ENCODE data around the gene NACC2.

Gene NACC2

GRCh38 chr9:136022731-136023409 lies 72.2 kb downstream of the NACC2 start:
- no peak for DNase-seq (ENCODE audit: low spot score)

GRCh38 chr9:136021872-136022681 lies 73.0 kb downstream of the NACC2 start:
- no peak for DNase-seq (ENCODE audit: low spot score)

- no peak for DNase-seq (ENCODE audit: low spot score)
Measured at GRCh38 chr9:136021171-136021871, 73.8 kb downstream of the NACC2 start.

DNA sequence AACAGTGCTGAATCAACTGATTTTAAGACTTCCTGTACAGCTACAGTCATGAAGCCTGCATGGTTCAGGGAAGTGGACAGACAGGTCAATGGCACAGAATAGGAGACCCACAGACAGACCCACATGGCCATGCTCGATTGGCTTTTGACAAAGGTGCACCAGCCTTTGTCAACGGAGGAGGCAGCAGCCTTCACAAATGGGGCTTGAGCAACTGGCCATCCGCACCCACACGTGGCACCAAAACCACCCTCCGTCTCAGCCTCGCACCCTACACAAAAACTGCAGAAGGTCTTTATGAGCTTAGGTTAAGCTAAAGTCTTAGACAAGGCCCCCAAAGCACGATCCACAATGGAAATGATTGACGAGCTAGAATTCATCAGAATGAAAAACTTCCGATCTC lies 74.4 kb downstream of the NACC2 start:
- no peak for DNase-seq (ENCODE audit: low spot score)

DNA sequence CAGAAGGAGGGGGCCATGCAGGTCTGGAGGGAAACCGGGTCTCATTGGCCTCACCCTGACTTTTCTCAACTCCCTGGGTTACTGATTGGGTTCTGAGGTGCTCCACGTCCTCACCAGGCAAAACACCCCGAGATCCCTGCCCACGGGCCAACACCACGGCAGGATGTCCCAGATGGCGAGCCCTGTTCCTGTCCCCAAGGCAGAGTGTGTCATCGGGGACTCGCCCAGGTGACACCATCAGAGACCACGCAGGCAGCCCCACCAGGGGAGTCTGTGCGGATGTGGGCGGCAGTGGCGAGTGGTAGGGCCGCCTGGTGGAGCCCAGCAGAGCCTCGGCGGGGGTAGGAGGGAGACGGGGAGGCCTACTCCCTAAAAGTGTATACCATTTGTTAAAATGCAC lies 74.9 kb downstream of the NACC2 start:
- no peak for DNase-seq (ENCODE audit: low spot score)

DNA sequence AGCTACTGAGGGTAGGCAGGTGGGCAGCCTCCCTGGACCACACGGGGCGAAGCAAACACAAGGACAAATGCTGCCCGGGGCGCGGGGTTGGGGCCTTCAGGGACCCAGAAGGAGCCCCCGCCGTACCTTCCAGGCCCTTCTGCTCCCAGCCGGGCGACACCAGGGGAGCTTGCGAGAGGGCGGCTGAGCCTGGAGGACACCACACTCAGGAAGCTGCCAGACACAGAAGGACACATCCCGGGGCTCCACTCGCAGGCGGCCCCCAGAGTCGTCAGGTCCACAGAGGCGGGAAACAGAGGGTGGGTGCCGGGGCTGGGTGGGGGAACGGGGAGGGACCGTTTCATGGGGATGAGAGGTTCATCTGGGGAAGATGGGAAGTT lies 75.4 kb downstream of the NACC2 start:
- DNase-seq (ENCODE audit: low spot score) = no peak

DNA sequence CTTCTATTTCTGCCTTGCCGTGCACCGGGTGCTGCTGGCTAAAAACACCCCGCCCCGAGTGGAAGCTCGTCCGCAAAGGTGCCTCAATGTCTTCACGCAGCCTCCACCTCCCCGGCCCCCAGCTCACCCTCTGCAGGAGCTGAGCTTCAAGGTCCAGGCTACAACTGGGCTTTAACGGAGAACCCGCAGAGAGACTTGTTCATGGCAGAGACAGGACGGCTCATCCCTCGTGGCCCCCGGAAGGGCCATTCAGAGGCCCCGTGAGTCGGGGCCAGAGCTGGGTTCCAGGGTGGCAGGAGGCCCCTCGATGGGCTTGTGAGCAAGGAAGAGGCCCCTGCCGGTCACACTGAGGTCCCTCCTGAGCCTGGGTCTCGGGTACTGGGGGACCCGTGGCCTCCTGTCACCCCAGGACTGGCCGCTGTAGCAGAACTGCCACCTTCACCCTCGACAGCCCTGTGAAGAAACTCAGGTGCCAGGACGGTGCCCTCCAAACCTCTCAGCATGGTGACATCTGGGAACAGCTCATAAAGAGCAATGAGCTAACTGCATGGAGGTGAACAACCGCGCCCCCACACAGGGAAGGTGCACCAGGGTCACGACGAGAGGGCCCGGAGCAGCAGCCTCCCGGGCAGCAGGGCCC lies 75.9 kb downstream of the NACC2 start:
- no peak for DNase-seq (ENCODE audit: low spot score)

- no peak for DNase-seq (ENCODE audit: low spot score)
Measured at GRCh38 chr9:136018257-136019031, 76.6 kb downstream of the NACC2 start.

GRCh38 chr9:136017289-136018190 lies 77.5 kb downstream of the NACC2 start:
- no peak for DNase-seq (ENCODE audit: low spot score)

- no peak for DNase-seq (ENCODE audit: low spot score)
Measured at GRCh38 chr9:136016572-136017288, 78.4 kb downstream of the NACC2 start.

GRCh38 chr9:136015656-136016571 lies 79.2 kb downstream of the NACC2 start:
- no peak for DNase-seq (ENCODE audit: low spot score)

- no peak for DNase-seq (ENCODE audit: low spot score)
Measured at GRCh38 chr9:136014924-136015633, 80.0 kb downstream of the NACC2 start.

- no peak for DNase-seq (ENCODE audit: low spot score)
Measured at GRCh38 chr9:136014147-136014923, 80.8 kb downstream of the NACC2 start.

DNA sequence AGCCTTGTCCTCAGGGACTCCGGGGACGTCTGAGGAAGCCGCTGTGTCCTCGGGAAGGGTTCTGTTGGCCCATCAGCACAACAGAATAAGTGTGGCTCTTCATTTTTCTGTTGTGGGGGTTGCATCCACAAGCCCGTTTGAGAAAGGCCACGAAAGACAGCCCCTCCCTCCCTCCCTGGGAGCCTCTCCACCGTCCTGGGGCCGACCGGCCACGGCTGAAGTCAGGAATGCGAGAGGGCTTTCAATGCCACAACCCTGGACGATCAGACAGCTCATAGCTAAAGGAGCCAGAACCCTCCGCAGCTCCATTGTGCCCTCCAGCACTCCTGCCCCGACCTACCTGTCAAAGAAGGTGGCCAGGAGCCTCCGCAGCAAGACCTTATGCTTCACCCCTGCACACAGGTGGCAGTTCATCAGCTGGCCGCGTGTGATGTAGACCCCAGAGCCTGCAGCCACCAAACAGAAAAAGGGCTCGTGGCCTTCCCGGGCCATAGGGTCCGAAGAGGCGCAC lies 81.5 kb downstream of the NACC2 start:
- no peak for DNase-seq (ENCODE audit: low spot score)

DNA sequence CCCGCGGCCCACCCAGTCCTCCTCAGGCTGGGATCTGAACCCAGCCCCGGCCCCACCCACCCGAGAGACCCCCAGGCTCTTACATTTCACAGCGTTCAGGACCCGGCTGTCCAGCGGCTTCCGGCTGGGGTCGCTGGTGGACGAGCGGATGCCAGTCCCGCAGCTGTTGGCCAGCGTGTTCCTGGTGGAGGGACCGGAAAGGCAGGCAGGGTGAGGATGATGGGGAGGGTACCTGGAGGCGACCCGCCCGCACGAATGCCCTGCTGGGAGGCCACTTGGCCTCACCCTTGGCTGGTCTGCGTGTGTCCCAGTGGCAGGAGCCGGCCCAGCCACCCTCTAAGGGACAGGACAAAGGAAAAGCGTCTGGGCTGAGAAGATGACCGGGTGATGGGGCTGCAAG lies 82.0 kb downstream of the NACC2 start:
- DNase-seq (ENCODE audit: low spot score) = no peak

GRCh38 chr9:136012651-136013050 lies 82.4 kb downstream of the NACC2 start:
- no peak for DNase-seq (ENCODE audit: low spot score)
